Measurements from ENCODE around the gene GPR25.

GPR25 gene

GRCh38 chr1:200896531-200897196 is 23.9 kb downstream of the GPR25 start:
- no peak overlapping the region for H3K4me3 ChIP-seq (ENCODE audit: low read depth, low read length)
- no peak for TF ChIP-seq CTCF (IDR thresholded peaks at IDR 0.05; ENCODE audit: low read depth, low read length)
- DNase-seq (ENCODE audit: low read depth, low spot score): peak; percentile 8
- in situ Hi-C loops (cut with HindIII; ENCODE audit: low sequenced_read_pairs): no loop called here

DNA sequence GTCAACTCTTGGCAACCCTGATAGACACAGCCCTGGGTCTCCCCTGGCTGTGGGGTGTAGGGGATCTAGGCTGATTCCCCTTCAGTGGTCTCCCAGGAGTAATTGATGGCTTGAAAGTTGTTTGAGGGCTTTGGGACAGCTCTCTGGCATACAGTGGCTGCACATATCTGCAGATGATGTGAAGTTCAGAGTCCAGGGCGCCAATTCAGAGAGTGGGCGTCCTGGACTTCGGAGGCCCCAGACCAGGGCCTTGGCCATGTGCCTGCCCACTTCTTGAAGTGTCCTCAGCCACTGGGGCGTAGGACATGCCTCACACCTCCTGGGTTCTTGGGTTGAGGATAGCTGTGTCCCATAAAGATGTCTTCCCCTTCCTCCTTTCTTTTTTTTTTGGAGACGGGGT is 24.5 kb downstream of the GPR25 start:
- no peak for DNase-seq (ENCODE audit: low read depth, low spot score)
- no peak for TF ChIP-seq CTCF (IDR thresholded peaks at IDR 0.05; ENCODE audit: low read depth, low read length)
- H3K4me3 ChIP-seq (ENCODE audit: low read depth, low read length): no peak overlapping the region
- in situ Hi-C loops (cut with HindIII; ENCODE audit: low sequenced_read_pairs): no loop called here

DNA sequence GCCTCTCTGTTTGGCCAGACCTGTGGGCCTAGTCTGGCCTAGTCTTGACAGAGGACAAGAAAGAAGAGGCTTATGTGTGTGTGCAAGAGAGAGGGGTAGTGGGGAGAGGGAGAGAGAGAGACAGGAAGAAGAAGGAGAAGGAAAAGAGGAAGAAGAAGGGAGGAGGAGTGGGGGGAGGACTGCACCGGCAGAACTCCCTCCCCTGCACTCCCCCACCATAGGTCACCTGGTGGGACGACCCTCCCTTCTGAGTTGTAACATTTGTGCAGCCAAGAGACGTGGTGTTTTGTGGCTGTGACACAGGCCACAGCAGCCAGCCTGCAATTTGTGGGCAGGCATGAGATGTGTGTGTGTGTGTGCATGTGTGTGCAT is 26.2 kb downstream of the GPR25 start:
- TF ChIP-seq CTCF (IDR thresholded peaks at IDR 0.05; ENCODE audit: low read depth, low read length): no peak
- in situ Hi-C loops (cut with HindIII; ENCODE audit: low sequenced_read_pairs): no loop called here
- H3K4me3 ChIP-seq (ENCODE audit: low read depth, low read length): no peak overlapping the region
- DNase-seq (ENCODE audit: low read depth, low spot score): no peak

- in situ Hi-C loops (cut with HindIII; ENCODE audit: low sequenced_read_pairs): no loop called here
- no peak overlapping the region for H3K4me3 ChIP-seq (ENCODE audit: low read depth, low read length)
- TF ChIP-seq CTCF (IDR thresholded peaks at IDR 0.05; ENCODE audit: low read depth, low read length): no peak
- no peak for DNase-seq (ENCODE audit: low read depth, low spot score)
Observed at GRCh38 chr1:200899451-200899915, 26.7 kb downstream of the GPR25 start.

GRCh38 chr1:200899954-200900867 is 27.4 kb downstream of the GPR25 start:
- TF ChIP-seq CTCF (IDR thresholded peaks at IDR 0.05; ENCODE audit: low read depth, low read length): no peak
- H3K4me3 ChIP-seq (ENCODE audit: low read depth, low read length): no peak overlapping the region
- in situ Hi-C loops (cut with HindIII; ENCODE audit: low sequenced_read_pairs): no loop called here
- DNase-seq (ENCODE audit: low read depth, low spot score): no peak

DNA sequence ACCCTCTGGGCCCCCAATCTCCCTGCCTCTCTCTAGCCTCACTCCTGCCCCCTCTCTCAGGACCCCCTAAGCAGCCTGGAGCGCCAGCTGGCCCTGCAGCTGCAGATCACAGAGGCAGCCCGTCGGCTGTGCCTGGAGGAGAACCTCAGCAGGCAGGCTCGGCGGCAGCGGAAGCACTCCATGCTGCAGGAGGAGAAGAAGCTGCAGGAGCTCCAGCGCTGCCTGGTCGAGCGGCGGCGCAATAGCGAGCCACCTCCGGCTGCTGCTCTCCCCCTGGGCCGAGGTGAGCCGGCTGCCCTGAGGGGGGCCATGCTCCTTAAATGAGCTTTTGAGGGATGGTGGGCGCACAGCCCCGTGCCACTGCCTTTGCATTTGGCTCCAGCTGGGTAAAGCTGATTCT is 28.1 kb downstream of the GPR25 start:
- no peak for DNase-seq (ENCODE audit: low read depth, low spot score)
- in situ Hi-C loops (cut with HindIII; ENCODE audit: low sequenced_read_pairs): no loop called here
- TF ChIP-seq CTCF (IDR thresholded peaks at IDR 0.05; ENCODE audit: low read depth, low read length): no peak
- no peak overlapping the region for H3K4me3 ChIP-seq (ENCODE audit: low read depth, low read length)
